ENCODE results near the gene PATJ. TPM values are rescaled to one million over a fixed set of nuclear protein-coding genes. Genes with fewer than 3 reads are reported as not detected.

The PATJ gene
- total RNA-seq, 1 donor from 2014 or later, result 121 TPM

DNA sequence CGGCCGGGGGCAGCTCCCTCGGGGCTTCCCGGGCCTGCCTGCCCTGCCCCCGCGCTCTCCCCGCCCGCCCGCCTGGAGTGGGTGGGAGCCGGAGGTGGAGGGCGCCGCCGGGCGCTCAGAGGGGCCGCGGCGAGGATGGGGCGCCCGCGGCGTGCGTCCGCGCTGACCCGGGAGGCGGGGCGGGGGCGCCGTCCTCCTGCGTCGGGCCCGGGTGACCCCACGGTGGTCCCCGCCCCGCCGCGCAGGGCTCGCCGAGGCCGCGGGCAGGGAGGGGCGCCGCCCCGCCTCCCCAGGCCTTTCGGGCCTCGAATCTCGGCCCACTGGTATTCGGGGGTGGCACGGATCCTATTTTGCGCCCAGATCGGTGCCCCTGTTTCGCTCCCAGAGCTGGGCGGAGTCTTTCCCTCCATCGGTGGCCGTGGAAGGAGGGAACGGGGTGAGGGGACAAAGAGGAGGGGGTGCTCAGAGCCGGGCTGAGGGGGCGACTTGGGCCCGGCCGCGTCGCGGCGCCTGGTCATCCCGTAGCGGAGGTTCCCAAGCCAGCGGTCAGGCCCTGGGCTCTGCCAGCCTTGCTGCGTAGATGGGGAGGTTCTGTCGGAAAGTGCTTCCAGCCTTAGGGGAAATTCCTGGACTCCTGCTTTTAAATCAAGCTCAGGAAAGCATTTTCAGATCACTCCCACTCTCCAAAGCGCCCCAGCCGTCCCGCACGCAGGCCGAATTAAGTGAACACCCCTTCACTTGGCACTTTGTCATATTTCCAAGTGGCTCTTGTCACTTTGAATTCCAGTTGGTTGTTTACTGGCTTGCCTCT lies 545 bp downstream of the PATJ start:
- peak; percentile 79 for DNase-seq (ENCODE audit: missing footprints)

DNA sequence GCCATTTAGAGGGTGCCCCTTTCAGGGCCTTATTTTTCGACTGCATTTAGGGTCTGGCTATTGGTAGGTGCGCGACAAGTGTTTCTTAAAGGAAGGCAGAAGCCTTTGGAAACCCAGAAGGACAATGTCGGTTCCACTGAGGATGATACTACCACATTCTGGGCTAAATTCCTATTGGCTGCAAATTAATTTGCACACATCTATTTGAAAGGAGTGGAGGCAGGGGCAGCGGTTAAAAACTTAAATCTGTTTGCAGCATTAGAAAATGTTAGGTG lies 1.1 kb downstream of the PATJ start:
- intact Hi-C loops (cut with DNase I), result loop anchor here (2.0 to 10.0 kb wide), 4 partner anchors 19 to 689 kb away; partner anchors contain the start of gene TM2D1
- DNase-seq (ENCODE audit: missing footprints) (no peak), ATAC-seq (no peak)

More for the DNA sequence above, 545 bp downstream of the PATJ start:
- intact Hi-C loops (cut with DNase I), result loop anchor here (2.0 to 10.0 kb wide), 4 partner anchors 18 to 688 kb away; partner anchors contain the start of gene TM2D1
- peak; percentile 90 for ATAC-seq

- DNase-seq (ENCODE audit: missing footprints), result no peak
- no peak for ATAC-seq
- intact Hi-C loops (cut with DNase I), result loop anchor here (2.0 to 10.0 kb wide), 4 partner anchors 19 to 689 kb away; partner anchors contain the start of gene TM2D1
These were observed 1.7 kb downstream of the PATJ start for GRCh38 chr1:61743716-61744580.

DNA sequence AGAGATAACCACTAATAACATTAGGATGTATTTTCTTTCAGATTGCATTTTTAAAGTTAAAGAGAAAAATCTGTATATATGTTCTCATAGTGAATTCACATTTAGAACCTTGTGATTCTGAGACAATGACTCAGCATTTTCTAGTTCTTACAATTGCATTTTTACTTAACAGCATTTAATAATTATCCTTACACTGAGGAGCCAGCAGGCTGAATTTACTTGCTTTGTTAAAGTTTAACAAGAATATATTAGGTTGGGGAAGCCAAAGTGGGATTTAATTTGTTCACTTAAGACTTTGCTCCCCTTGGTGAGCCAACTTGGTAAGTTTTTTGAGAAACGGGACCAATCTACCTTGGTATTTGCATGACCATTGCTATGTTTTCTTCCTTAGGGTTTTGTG lies 4.5 kb downstream of the PATJ start:
- DNase-seq (ENCODE audit: missing footprints) (no peak), ATAC-seq (no peak)
- intact Hi-C loops (cut with DNase I), result loop anchor here (10.0 kb wide), 1 partner anchor 692 kb away; no protein-coding TSS in a partner anchor

- intact Hi-C loops (cut with DNase I), result loop anchor here (10.0 kb wide), 1 partner anchor 694 kb away; no protein-coding TSS in a partner anchor
- no peak for DNase-seq (ENCODE audit: missing footprints)
- no peak for ATAC-seq
These were observed 6.3 kb downstream of the PATJ start for GRCh38 chr1:61748566-61748965.

DNA sequence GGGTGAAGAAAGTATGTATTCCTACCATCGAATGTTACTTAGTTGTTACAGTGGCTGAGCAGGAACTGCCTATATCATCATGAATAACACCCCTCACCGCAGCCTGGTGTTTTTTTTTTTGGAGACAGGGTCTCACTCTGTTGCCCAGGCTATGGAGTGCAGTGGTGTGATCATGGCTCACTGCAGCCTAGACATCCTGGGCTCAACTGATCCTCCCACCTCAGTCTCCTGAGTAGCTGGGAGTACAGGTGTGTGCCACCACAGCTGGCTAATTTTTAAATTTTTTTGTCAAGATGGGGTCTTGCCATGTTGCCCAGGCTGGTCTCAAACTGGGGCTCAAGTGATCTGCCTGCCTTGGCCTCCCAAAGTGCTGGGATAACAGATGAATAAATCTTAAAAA lies 7.3 kb downstream of the PATJ start:
- ATAC-seq, result no peak
- no peak for DNase-seq (ENCODE audit: missing footprints)
- intact Hi-C loops (cut with DNase I), result loop anchor here (10.0 kb wide), 1 partner anchor 695 kb away; no protein-coding TSS in a partner anchor

DNA sequence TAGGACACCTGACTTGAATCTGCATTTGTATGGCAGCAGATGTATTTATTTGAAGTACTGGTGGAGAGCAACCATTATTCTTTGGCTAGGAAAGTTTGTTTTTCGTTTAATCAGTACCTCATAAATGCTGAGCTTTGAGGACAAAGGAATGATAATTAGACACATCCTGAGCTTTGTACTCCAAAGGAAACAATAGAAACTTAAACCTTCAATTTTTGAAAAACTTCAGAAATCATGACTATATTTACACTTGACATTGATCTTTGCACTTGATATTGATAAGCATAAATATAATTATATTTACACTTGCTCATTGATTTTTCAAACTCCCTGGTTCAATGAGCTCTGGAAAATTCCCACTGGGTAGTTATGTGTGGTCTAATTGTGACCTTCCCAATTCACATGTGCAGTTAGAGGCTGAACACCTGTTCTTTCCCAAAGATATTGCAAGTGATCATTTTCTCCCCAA lies 10.7 kb downstream of the PATJ start:
- intact Hi-C loops (cut with DNase I), result no loop called here
- ATAC-seq (no peak), DNase-seq (ENCODE audit: missing footprints) (no peak)

DNA sequence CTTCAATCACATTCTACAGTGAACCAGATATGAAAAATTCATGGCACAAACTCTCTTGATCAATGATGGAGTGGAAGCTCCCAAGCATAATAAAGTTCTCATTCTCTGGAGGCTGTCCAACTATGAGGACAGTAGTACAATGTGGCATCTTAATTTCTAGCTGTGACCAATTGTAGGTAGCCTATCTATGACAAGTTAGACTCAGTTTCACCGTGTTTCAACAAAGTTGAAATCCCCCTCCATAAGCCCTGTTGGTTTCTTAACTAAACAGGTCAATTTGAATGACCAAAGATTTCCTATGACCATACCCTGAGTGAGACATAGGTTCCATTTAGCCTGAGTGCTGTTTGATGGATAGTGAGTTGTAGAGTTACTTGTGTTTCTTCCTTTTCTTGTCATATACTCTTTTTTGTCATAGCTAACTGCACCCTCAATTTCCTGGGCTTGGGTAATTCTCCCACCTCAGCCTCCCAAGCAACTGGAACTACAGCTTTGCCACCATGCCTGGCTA lies 11.8 kb downstream of the PATJ start:
- no peak for ATAC-seq
- intact Hi-C loops (cut with DNase I), result no loop called here
- DNase-seq (ENCODE audit: missing footprints), result no peak

DNA sequence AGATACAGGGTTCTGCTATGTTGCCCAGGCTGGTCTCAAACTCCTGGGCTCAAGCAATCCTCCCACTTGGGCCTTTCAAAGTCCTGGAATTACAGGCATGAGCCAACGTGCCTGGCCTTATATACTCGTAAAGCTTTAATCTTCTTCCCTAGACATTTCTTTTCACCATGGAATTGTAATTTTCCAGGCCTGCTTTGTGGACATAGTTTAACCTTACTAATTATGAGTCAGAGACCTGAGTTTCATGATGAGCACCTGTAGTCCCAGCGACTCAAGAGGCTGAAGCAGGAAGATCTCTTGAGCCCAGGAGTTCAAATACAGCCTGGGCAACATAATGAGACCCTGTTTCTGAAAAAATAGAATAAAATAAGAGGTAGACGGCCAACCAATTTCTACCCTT lies 12.3 kb downstream of the PATJ start:
- intact Hi-C loops (cut with DNase I), result no loop called here
- DNase-seq (ENCODE audit: missing footprints), result no peak

DNA sequence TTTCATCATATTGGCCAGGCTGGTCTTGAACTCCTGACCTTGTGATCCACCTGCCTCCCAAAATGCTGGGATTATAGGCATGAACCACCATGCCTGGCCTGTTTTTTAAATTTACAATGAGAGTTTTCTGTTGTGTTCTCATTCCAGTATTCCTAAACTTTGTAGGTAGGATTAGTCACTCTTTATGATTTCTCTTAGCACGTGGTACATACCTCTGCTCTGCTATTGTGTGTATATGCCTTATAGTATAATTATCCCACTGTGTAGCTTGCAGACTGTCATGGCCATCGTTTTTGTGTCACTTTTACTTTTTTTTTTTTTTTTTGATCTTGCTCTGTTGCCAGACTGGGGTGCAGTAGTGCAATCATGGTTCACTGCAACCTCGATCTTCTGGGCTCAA lies 14.5 kb downstream of the PATJ start:
- DNase-seq (ENCODE audit: missing footprints) (no peak), ATAC-seq (no peak)
- intact Hi-C loops (cut with DNase I), result no loop called here

More for the DNA sequence above, 12.3 kb downstream of the PATJ start:
- ATAC-seq, result no peak

DNA sequence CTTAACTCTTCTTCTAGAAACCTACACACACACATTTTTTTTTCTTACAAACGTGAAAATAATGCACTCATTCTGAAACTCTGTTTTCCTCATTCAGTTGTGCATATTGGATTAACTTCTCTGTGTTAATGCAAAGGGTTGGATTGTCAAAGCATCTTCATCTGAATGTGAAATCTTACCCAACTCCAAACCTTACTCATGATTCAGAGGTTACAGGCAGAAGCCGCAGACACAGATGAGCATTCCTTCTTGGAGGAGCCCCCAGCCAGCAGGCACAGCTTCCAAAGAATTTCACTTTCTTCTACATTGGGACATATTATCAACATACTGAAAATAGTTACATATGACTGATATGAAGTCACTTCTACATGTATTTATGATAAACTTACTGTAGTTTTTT lies 15.7 kb downstream of the PATJ start:
- no peak for DNase-seq (ENCODE audit: missing footprints)
- intact Hi-C loops (cut with DNase I), result no loop called here

GRCh38 chr1:61770131-61770530 lies 27.9 kb downstream of the PATJ start:
- DNase-seq (ENCODE audit: missing footprints) (no peak), ATAC-seq (no peak)
- intact Hi-C loops (cut with DNase I), result no loop called here

More for the DNA sequence above, 15.7 kb downstream of the PATJ start:
- ATAC-seq, result no peak

GRCh38 chr1:61776091-61776490 lies 33.8 kb downstream of the PATJ start:
- intact Hi-C loops (cut with DNase I), result no loop called here
- ATAC-seq (no peak), DNase-seq (ENCODE audit: missing footprints) (no peak)

GRCh38 chr1:61779231-61779630 lies 37.0 kb downstream of the PATJ start:
- ATAC-seq (no peak), DNase-seq (ENCODE audit: missing footprints) (no peak)
- intact Hi-C loops (cut with DNase I), result no loop called here

DNA sequence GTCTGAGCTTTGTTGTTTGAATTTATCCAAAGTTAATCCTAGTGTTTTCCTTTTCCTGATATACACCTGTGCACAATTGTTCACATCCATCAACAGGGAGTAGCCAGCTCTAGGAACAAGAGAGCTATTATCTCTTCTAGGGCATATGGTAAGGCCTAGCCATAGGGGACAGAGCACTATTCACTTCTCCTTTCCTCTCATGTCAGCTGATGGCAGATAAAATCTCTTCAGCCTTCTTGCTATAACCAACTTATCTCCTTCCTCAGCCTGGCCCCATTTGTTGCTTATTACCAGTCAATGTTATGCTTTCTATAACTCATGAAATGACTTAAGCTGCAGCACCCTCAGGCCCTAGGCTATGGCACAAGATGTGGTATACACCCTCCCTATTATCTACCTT lies 38.9 kb downstream of the PATJ start:
- DNase-seq (ENCODE audit: missing footprints) (no peak), ATAC-seq (no peak)
- intact Hi-C loops (cut with DNase I), result no loop called here

DNA sequence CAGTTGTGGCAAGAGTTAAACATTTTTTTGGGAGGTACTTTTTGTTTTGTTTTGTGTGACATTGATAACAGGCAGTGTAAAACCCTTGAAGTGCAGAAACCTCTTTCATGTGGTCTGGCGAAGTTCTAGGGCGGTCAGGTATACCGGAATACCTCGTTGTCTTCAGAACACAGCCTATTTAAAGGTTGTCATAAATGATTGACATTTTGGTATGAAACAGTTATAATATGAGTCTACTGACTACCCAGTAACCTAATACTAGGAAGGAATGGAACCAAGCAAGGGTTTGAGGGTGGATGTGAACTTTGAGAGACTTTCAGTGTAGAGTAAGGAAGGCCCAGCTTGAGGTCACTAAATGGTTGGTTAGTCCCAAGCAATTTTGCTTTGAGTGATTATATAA lies 40.5 kb downstream of the PATJ start:
- intact Hi-C loops (cut with DNase I), result no loop called here
- ATAC-seq (no peak), DNase-seq (ENCODE audit: missing footprints) (no peak)

DNA sequence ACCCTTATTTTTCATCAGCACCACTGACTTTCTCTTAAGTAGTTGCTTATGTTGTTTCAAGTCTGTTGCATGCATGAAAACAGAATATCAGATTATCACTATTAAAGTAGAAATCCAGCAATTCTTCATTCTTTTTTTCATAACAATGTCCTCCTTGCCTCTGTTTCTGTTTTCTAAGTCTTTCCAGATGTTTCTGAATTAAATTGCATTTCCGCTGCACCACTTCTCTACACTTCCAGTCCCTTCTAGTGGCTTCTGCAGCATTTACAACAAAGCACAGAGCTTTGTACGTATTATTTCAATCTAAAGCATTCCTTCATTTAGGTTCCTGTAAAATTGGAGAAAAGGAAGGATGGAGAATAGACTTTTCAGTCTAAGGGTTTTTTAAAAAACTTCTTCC lies 42.4 kb downstream of the PATJ start:
- DNase-seq (ENCODE audit: missing footprints) (no peak), ATAC-seq (no peak)
- intact Hi-C loops (cut with DNase I), result no loop called here

DNA sequence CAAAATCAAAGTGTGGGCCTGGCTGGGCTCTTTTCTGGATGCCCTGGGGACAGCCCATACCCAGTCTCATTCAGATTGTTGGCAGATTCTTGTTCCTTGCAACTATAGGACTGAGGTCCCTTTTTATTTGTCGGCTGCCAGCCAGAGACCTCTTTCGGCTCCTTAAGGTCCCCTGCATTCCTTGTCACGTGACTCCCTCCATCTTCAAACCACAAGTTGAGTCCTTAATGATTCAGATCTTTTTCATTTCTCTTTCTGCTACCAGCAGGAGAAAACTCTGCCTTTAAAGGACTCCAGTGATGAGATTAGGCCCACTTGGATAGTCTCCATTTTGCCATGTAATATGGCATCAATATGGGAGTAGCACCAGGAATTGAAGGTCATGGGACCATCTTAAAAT lies 48.6 kb downstream of the PATJ start:
- ATAC-seq (no peak), DNase-seq (ENCODE audit: missing footprints) (no peak)
- intact Hi-C loops (cut with DNase I), result no loop called here

- intact Hi-C loops (cut with DNase I), result no loop called here
- ATAC-seq, result no peak
- DNase-seq (ENCODE audit: missing footprints), result no peak
These were observed 54.9 kb downstream of the PATJ start for GRCh38 chr1:61797045-61797755.

Measured in Right ventricle myocardium inferior (tissue), 1 donor.